ENCODE data around the gene SIN3B.
"Not testable (repeated sequence)": the region's sequence is repeated elsewhere in the genome, so short reads cannot be mapped to it uniquely, and the experiment has no call there.

SIN3B gene, protein sequence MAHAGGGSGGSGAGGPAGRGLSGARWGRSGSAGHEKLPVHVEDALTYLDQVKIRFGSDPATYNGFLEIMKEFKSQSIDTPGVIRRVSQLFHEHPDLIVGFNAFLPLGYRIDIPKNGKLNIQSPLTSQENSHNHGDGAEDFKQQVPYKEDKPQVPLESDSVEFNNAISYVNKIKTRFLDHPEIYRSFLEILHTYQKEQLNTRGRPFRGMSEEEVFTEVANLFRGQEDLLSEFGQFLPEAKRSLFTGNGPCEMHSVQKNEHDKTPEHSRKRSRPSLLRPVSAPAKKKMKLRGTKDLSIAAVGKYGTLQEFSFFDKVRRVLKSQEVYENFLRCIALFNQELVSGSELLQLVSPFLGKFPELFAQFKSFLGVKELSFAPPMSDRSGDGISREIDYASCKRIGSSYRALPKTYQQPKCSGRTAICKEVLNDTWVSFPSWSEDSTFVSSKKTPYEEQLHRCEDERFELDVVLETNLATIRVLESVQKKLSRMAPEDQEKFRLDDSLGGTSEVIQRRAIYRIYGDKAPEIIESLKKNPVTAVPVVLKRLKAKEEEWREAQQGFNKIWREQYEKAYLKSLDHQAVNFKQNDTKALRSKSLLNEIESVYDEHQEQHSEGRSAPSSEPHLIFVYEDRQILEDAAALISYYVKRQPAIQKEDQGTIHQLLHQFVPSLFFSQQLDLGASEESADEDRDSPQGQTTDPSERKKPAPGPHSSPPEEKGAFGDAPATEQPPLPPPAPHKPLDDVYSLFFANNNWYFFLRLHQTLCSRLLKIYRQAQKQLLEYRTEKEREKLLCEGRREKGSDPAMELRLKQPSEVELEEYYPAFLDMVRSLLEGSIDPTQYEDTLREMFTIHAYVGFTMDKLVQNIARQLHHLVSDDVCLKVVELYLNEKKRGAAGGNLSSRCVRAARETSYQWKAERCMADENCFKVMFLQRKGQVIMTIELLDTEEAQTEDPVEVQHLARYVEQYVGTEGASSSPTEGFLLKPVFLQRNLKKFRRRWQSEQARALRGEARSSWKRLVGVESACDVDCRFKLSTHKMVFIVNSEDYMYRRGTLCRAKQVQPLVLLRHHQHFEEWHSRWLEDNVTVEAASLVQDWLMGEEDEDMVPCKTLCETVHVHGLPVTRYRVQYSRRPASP

GRCh38 chr19:16829010-16829821, at the start of gene SIN3B:
Gene SIN3B, plus strand, starts transcription at chr19:16829398. Its CDS starts 23 bp downstream, at chr19:16829421.
- DNase-seq = peak; percentile 4 to 40

DNA sequence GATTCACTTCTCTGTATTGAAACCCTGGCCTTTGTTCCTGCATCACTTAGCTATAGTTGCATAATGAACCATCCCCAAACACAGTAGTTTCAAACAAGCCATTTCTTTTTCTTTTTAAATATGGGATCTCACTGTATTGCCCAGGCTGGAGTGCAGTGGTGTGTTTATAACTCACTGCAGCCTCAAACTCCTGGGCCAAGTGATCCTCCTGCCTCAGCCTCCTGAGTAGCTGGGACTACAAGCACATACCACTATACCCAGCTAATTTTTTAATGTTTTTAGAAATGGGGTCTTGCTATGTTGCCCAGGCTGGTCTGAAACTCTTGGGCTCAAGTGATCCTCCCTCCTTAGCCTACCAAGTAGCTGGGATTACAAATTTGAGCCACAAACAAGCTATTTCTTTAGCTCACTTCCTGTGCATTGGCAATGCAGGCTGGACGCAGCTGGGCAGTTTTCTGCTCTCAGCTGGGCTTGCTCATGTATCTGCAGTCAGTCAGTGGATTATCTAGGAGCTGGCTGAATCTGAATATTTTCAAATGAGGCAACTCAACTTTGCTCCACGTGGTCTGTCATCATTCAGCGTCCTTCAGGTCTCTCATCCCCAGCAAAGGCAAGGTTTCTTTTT, 49.5 kb upstream of the SIN3B start:
- DNase-seq = no peak

DNA sequence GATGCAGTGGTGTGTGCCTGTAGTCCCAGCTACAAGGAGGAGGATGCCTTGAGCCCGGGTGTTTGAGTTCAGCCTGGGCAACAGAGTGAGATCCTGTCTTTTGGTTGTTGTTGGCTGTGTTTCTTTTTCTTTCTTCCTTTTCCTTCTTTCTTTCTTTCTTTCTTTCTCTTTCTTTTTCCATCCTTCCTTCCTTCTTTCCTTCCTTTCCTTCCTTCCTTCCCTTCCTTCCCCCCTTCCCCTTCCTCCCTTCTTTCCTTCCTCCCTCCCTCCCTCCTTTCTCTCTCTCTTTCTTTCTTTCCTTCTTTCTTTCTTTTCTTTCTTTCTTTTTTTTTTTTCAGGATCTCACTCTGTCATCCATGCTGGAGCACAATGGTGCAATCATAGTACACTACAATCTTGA, 46.5 kb upstream of the SIN3B start:
- no peak for DNase-seq

DNA sequence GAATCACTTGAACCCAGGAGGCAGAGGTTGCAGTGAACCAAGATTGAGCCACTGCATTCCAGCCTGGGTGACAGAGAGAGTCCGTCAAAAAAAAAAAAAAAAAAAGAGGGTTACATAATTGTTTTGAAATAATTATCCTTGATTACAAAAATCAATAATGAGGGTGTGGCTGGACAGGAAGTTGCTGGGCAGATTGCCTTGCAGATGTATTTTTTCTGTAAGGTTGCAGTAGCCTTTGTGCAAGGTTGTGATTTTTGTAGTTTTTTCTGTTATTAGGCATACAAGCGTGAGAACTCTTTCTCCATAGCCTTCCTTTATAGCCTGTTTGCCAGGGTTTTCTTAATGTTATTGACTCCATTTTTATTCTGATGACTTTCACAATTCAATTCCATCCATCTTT, 40.7 kb upstream of the SIN3B start:
- DNase-seq = no peak

DNA sequence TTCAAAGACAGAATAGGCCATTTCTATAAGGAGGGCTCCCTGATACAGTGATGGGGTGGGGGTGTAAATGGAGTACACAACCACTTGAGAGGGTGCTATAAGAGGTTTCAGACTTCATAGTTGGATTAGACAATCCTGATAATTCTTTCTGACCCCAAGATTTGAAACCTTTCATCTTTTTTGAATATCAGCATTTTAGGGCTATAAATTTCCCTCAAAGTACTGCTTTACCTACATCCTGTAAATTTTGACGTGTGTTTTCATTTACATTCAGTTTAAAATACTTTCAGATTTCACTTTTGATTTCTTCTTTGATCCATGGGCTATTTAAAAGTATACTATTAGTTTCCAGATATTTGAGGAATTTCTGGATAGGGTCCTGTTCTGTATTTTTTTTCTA, 40.0 kb upstream of the SIN3B start:
- no peak for DNase-seq

- DNase-seq = no peak
These were observed 39.1 kb upstream of the SIN3B start for GRCh38 chr19:16790051-16790450.

DNA sequence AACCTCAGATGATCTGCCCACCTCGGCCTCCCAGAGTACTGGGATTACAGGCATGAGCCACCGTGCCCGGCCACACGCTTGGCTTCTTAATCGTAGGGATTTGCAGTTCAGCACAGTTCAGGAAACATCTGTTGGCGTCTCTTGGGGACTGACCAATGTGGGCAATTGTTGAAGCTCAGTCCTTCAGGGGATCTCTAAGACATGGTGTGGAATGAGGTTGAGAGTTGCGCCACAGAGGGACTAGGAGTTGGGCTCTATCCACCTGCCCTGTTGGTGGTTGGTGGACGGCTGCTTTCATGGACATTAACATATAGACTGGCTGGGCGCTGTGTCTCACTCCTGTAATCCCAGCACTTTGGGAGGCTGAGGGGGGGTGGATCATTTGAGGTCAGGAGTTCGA, 37.3 kb upstream of the SIN3B start:
- DNase-seq = no peak

- DNase-seq = no peak
These were observed 34.4 kb upstream of the SIN3B start for GRCh38 chr19:16794456-16795441.

DNA sequence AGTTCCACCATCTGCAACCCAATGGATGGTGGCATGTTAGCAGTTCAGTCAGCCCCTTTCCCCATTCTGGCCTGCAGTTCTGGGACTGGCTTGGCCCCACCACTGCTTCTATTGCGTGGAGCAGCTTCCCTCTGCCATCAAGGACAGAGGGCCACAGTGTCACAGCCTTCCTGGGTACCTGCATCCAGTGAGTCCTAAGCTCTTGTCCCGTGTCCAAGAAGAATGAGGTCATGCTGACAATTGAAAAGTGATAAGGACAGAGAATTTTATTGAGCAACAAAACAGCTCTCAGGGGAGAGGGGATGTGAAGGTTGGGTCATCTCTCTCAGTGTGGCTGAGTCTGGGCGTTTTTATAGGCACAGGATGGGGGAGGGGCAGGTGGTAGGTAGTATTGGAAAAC, 33.5 kb upstream of the SIN3B start:
- DNase-seq = no peak

DNA sequence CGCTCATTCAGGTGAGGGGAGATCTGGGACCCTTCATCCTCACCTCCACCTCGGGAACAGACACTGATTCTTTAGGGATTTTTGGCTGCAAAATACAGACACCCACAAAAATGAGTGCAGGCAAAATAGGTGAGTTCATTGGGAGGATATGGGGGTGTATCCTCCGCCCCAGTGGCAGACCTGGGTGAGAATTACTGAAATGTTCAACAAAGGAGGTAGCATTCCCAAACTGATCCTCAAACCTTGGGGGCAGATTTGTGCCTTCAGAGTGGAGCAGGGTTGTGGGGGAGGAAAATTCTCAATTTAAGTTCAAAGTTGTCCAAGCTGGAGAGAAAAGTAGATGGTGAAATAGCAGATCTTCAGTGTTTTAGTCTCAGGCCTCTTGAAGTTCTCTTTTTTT, 31.3 kb upstream of the SIN3B start:
- DNase-seq = no peak

DNA sequence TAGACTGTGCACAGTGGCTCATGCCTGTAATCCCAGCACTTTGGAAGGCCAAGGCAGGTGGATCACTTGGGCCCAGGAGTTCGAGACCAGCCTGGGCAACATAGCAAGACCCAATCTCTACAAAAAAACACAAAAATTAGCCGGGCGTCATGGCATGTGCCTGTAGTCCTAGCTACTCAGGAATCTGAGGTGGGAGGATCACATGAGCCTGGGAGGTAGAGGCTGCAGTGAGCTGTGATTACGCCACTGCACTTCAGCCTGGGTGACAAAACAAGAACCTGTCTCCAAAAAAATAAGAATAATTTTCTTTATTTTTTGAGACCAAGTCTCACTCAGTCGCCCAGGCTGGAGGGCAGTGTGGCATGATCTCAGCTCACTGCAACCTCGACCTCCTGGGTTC, 30.9 kb upstream of the SIN3B start:
- not testable (repeated sequence) for DNase-seq

DNA sequence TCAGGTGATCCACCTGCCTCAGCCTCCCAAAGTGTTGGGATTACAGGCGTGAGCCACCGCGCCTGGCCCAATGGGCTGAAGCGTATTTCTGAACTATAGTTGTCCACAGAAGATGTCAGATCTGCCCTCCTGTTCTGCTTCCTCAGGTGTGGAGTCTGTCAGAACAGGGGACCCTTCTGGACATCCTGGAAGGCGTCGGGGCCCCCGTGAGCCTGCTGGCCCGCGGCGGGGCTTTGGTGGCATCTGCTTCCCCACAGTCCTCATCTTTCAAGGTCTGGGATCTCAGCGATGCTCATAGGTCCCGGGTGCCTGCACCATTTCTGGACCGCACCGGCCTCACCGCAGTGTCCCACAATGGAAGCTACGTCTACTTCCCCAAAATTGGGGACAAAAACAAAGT, 29.5 kb upstream of the SIN3B start:
- DNase-seq = no peak

- no peak for DNase-seq
These were observed 27.6 kb upstream of the SIN3B start for GRCh38 chr19:16801600-16802013.

DNA sequence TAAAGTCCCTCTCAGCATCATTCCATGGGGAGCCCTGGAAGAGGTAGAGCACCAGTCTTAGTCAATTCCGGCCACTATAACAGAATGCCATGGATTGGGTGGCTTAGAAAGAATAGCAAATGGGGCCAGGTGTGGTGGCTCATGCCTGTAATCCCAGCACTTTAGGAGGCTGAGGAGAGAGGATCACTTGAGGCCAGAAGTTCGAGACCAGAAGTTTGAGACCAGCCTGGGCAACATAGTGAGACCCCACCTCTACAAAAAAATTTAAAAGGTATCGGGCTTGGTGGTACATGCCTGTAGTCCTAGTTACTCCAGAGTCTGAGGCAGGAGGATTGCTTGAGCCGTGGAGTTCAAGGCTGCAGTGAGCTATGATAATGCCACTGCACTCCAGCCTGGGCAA, 25.0 kb upstream of the SIN3B start:
- DNase-seq = no peak

GRCh38 chr19:16807549-16808284, 21.5 kb upstream of the SIN3B start:
- DNase-seq = no peak

GRCh38 chr19:16814526-16815100, 14.6 kb upstream of the SIN3B start:
- DNase-seq = no peak

- no peak for DNase-seq
These were observed 9.1 kb upstream of the SIN3B start for GRCh38 chr19:16820056-16820455.

DNA sequence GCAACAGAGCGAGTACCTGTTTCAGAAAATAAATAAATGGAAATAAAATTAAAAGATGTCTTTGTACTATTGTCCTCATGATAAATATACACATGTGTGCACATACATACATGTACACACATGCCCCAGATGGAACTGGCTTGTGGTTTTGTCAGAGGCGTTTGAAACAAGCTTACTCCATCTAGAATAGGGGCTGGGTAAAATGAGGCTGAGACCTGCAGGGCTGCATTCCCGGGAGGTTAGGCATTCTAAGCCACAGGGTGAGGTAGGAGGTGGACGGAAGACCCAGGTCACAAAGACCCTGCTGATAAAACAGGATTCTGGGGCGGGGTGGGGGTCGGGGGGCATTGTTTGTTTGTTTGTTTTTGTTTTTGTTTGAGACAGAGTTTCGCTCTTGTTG, 8.1 kb upstream of the SIN3B start:
- DNase-seq = no peak

DNA sequence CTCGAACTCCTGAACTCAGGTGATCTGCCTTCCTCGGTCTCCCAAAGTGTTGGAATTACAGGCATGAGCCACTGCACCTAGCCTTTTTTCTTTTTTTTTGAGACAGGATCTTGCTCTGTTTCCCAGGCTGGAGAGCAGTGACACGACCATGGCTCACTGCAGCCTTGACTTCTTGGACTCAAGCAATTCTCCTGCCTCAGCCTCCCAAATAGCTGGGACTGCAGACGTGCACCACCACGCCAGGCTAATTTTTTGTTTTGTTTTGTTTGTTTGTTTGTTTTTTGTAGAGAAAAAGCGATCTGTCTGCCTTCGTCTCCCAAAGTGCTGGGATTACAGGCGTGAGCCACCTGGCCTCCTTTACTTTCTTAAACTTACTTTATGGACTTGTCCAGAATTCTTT, 6.5 kb upstream of the SIN3B start:
- DNase-seq = no peak

All from cerebellar nuclear complex (tissue), 1 donor.